Stimulated activated CD4-positive, alpha-beta T cell treated with anti-CD3 and anti-CD28 coated beads, Interleukin-2, amount 100 ng/mL, for 48 hours (primary cell): ENCODE measurements around the gene DCST1.

Experiments
- DNase-seq, 2 donors: peaks; one replicate each; pipeline ENCODE4 v3.0.0-alpha.2; 2020

The DCST1 gene

GRCh38 chr1:155001675-155002463 lies 31.8 kb upstream of the DCST1 start:
- peak; percentile 96 to 98 for DNase-seq

- DNase-seq: no peak
Measured at GRCh38 chr1:155002464-155003226, 31.0 kb upstream of the DCST1 start, which contains the start of gene ZBTB7B. Gene ZBTB7B (plus strand): TSS chr1:155002802. CDS start chr1:155014661, 11,859 bp downstream.

- DNase-seq: no peak
Measured at GRCh38 chr1:155003227-155003765, 30.3 kb upstream of the DCST1 start.

- DNase-seq: no peak
Measured at GRCh38 chr1:155003766-155004351, 29.8 kb upstream of the DCST1 start.

GRCh38 chr1:155004352-155005075 lies 29.1 kb upstream of the DCST1 start:
- DNase-seq: no peak

- no peak for DNase-seq
Measured at GRCh38 chr1:155005076-155006011, 28.3 kb upstream of the DCST1 start.

GRCh38 chr1:155006601-155007101 lies 27.0 kb upstream of the DCST1 start:
- DNase-seq: no peak

- no peak for DNase-seq
Measured at GRCh38 chr1:155007251-155007828, 26.3 kb upstream of the DCST1 start.

- peak; percentile 69 to 72 for DNase-seq
Measured at GRCh38 chr1:155008015-155008941, 25.3 kb upstream of the DCST1 start.

GRCh38 chr1:155009221-155009711 lies 24.4 kb upstream of the DCST1 start:
- DNase-seq: no peak

- no peak for DNase-seq
Measured at GRCh38 chr1:155009742-155010141, 23.9 kb upstream of the DCST1 start.

GRCh38 chr1:155010211-155010918 lies 23.3 kb upstream of the DCST1 start:
- no peak for DNase-seq

GRCh38 chr1:155011004-155011416 lies 22.6 kb upstream of the DCST1 start:
- no peak for DNase-seq

- DNase-seq: no peak
Measured at GRCh38 chr1:155011437-155012025, 22.1 kb upstream of the DCST1 start.

- DNase-seq: no peak
Measured at GRCh38 chr1:155012026-155012546, 21.5 kb upstream of the DCST1 start.

GRCh38 chr1:155012776-155013602 lies 20.6 kb upstream of the DCST1 start:
- no peak for DNase-seq

- no peak for DNase-seq
Measured at GRCh38 chr1:155013632-155014031, 20.0 kb upstream of the DCST1 start.
